ENCODE data around the gene EPHB2. TPM values are rescaled to one million over a fixed set of nuclear protein-coding genes. Genes with fewer than 3 reads are reported as not detected.

The EPHB2 gene
- total and polyA plus RNA-seq, 2 of the 13 experiments (the other 11 are each of a cell fraction or from before 2014, with no cell fraction given) = 0.03 to 0.11 TPM

DNA sequence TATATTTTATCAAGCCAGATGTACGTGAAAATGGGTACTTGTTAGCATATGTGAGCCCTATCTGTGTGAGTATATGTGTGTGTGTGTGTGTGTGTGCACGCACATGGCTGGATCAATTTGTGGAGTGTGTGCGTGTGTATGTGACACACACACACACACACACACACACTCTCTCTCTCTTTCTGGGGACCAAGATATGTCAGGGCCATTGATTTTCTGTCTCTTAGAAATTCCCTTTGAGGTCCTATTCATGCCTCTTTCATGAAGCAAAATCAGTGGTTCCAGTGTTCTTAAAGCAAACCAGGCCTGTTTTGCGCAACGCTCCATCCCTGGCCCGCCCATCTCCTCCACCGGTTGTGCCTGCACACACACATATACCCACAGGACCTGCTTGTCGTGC is 90.0 kb downstream of the EPHB2 start:
- Histone ChIP-seq H3K79me2 (ENCODE audit: insufficient read depth, low read length) (no peaks in the 10 kb centered on the region), H3K4me2 (ENCODE audit: low read depth, low read length) (no peak overlapping the region), H3K9me3 (ENCODE audit: low read length) (no peaks in the 10 kb centered on the region), H2AFZ (ENCODE audit: low read length) (no peak overlapping the region), H4K20me1 (ENCODE audit: insufficient read depth, low read length) (no peaks in the 10 kb centered on the region), H3K4me1 (ENCODE audit: insufficient read depth, low read length) (no peaks in the 10 kb centered on the region), H3K4me3 (replicated peaks in 1 of 3; ENCODE audit: insufficient read depth in 1 of 3, low read depth in 2 of 3, low read length in 3 of 3) (no peak overlapping the region), H3K27ac (ENCODE audit: extremely low read length, insufficient read depth, low read length) (no peak overlapping the region), H3K27me3 (ENCODE audit: control insufficient read depth in 1 of 2, insufficient read depth in 2 of 2, low read length in 2 of 2) (peaks cover 0 to 15% of the 10 kb centered on the region in 2 experiments; a peak in 2 of 5 replicates), H3K9ac (ENCODE audit: insufficient read depth, low read depth, low read length) (no peak overlapping the region), H3K36me3 (replicated peaks in 1 of 2; ENCODE audit: control insufficient read depth in 1 of 2, insufficient read depth in 2 of 2, low read length in 2 of 2) (no peaks in the 10 kb centered on the region)
- WGBS (ENCODE audit: low lambda C conversion rate) = 40% methylated on average over 8 of the region's 8 CpGs
- BruUV-seq (replicated peaks) = no TSS peak
- ATAC-seq (no peak), DNase-seq (ENCODE audit: low spot score) (no peak), FAIRE-seq (no peak)
- in situ Hi-C loops (cut with HindIII; ENCODE audit: extremely low pct_ligation_motif_present, low pct_unique_long_range_greater_than_20kb) = no loop called here
- ChIA-PET CTCF (ENCODE audit: low intra/inter-chr PET ratio, low total read pairs) (no interaction called here), POLR2A (no interaction called here)
- TF ChIP-seq SNAPC5 (CRISPR knock-in tag; IDR thresholded peaks at IDR 0.05; ENCODE audit: borderline replicate concordance) = no peak
- TF ChIP-seq ZNF432 (CRISPR knock-in tag; IDR thresholded peaks at IDR 0.05; ENCODE audit: borderline replicate concordance) = no peak
- no peak for TF ChIP-seq CEBPG (CRISPR knock-in tag; IDR thresholded peaks at IDR 0.05)
- TF ChIP-seq, protein P1, sequence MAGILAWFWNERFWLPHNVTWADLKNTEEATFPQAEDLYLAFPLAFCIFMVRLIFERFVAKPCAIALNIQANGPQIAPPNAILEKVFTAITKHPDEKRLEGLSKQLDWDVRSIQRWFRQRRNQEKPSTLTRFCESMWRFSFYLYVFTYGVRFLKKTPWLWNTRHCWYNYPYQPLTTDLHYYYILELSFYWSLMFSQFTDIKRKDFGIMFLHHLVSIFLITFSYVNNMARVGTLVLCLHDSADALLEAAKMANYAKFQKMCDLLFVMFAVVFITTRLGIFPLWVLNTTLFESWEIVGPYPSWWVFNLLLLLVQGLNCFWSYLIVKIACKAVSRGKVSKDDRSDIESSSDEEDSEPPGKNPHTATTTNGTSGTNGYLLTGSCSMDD (CRISPR knock-in tag; IDR thresholded peaks at IDR 0.05) = no peak
- no peak for TF ChIP-seq ZNF703 (CRISPR knock-in tag; IDR thresholded peaks at IDR 0.05; ENCODE audit: borderline replicate concordance)
- no peak for TF ChIP-seq TCF7 (IDR thresholded peaks at IDR 0.05; ENCODE audit: low read depth)
- no peak for TF ChIP-seq SP2 (CRISPR knock-in tag; IDR thresholded peaks at IDR 0.05)
- no peak for TF ChIP-seq ZNF296 (CRISPR knock-in tag; conservative IDR thresholded peaks at IDR 0.05)
- no peak for TF ChIP-seq ZNF205 (CRISPR knock-in tag; IDR thresholded peaks at IDR 0.05)
- TF ChIP-seq SRSF1 (optimal IDR thresholded peaks at IDR 0.05; ENCODE audit: low read depth, low read length) = no peak
- TF ChIP-seq ZNF780A (CRISPR knock-in tag; IDR thresholded peaks at IDR 0.05) = no peak
- TF ChIP-seq, protein P2, sequence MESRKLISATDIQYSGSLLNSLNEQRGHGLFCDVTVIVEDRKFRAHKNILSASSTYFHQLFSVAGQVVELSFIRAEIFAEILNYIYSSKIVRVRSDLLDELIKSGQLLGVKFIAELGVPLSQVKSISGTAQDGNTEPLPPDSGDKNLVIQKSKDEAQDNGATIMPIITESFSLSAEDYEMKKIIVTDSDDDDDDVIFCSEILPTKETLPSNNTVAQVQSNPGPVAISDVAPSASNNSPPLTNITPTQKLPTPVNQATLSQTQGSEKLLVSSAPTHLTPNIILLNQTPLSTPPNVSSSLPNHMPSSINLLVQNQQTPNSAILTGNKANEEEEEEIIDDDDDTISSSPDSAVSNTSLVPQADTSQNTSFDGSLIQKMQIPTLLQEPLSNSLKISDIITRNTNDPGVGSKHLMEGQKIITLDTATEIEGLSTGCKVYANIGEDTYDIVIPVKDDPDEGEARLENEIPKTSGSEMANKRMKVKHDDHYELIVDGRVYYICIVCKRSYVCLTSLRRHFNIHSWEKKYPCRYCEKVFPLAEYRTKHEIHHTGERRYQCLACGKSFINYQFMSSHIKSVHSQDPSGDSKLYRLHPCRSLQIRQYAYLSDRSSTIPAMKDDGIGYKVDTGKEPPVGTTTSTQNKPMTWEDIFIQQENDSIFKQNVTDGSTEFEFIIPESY (CRISPR knock-in tag; IDR thresholded peaks at IDR 0.05) = no peak
- TF ChIP-seq REPIN1 (CRISPR knock-in tag; IDR thresholded peaks at IDR 0.05; ENCODE audit: borderline replicate concordance, low read depth) = no peak
- no peak for TF ChIP-seq NFIC (IDR thresholded peaks at IDR 0.05; ENCODE audit: low read length)
- no peak for TF ChIP-seq ZNF24 (IDR thresholded peaks at IDR 0.05)
- TF ChIP-seq, protein P3, sequence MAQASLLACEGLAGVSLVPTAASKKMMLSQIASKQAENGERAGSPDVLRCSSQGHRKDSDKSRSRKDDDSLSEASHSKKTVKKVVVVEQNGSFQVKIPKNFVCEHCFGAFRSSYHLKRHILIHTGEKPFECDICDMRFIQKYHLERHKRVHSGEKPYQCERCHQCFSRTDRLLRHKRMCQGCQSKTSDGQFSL (CRISPR knock-in tag; IDR thresholded peaks at IDR 0.05) = no peak
- no peak for TF ChIP-seq ZNF44 (CRISPR knock-in tag; IDR thresholded peaks at IDR 0.05)
- TF ChIP-seq PTBP1 (IDR thresholded peaks at IDR 0.05; ENCODE audit: low read depth, low read length, poor library complexity, severe bottlenecking) = no peak
- TF ChIP-seq ZNF589 (CRISPR knock-in tag; conservative IDR thresholded peaks at IDR 0.05) = no peak
- TF ChIP-seq, protein P4, sequence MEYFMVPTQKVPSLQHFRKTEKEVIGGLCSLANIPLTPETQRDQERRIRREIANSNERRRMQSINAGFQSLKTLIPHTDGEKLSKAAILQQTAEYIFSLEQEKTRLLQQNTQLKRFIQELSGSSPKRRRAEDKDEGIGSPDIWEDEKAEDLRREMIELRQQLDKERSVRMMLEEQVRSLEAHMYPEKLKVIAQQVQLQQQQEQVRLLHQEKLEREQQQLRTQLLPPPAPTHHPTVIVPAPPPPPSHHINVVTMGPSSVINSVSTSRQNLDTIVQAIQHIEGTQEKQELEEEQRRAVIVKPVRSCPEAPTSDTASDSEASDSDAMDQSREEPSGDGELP (IDR thresholded peaks at IDR 0.05; ENCODE audit: borderline replicate concordance, low read depth) = no peak
- intact Hi-C loops (cut with micrococcal nuclease; ENCODE audit: unreplicated experiment) = no loop called here

Data from HepG2 (cell line).